H1 (cell line): ENCODE results near the gene CD200.

Source experiments
- CHD2 ChIP-seq: IDR thresholded peaks from 2 replicates; pipeline ENCODE4 v1.6.1; 2012; ENCODE audit warnings: low read length, improper control_type of control experiment
- EZH2 ChIP-seq: fragments of 200-600 bp; sonication (generic); IDR thresholded peaks from 2 replicates; pipeline ENCODE4 v1.7.1; 2012; ENCODE audit warnings: low read depth, mild to moderate bottlenecking, moderate library complexity, low read length, inconsistent platforms; ENCODE audit not compliant: severe bottlenecking
- JUND ChIP-seq: IDR thresholded peaks from 2 replicates; pipeline ENCODE4 v1.6.1; 2011; ENCODE audit warnings: mild to moderate bottlenecking, improper control_type of control experiment, low read length
- POLR2A ChIP-seq, 2 experiments: IDR thresholded peaks; 1 replicate in 1 of 2; 2 replicates in 1 of 2; pipeline ENCODE4 v1.6.1; 2011; ENCODE audit warnings: low read depth in 2 of 2, low read length in 2 of 2, mild to moderate bottlenecking in 2 of 2; ENCODE audit errors: control extremely low read depth in 1 of 2
- RAD21 ChIP-seq, 2 experiments: IDR thresholded peaks in 1 of 2; conservative IDR thresholded peaks in 1 of 2; 2 replicates each; pipeline ENCODE4 v1.6.1; 2011; ENCODE audit warnings: low read depth in 2 of 2, low read length in 2 of 2, improper control_type of control experiment in 1 of 2, inconsistent platforms in 1 of 2, mild to moderate bottlenecking in 1 of 2, moderate library complexity in 1 of 2
- ZNF274 ChIP-seq: IDR thresholded peaks from 2 replicates; pipeline ENCODE4 v1.7.0; 2012; ENCODE audit warnings: low read length, borderline replicate concordance; ENCODE audit errors: extremely low read depth
- TF ChIP-seq, protein P1 (sequence below), 3 experiments: IDR thresholded peaks; 1 replicate in 2 of 3; 2 replicates in 1 of 3; pipeline versions ENCODE4 v1.5.1 to v1.6.1; 2011; ENCODE audit warnings: low read length in 3 of 3, mild to moderate bottlenecking in 3 of 3, inconsistent platforms in 2 of 3, low read depth in 1 of 3, moderate library complexity in 1 of 3; ENCODE audit not compliant: insufficient read depth in 1 of 3; ENCODE audit errors: control extremely low read depth in 1 of 3
- TF ChIP-seq, protein P2 (sequence below): IDR thresholded peaks from 2 replicates; pipeline ENCODE4 v1.6.1; 2012; ENCODE audit warnings: inconsistent platforms

DNA sequence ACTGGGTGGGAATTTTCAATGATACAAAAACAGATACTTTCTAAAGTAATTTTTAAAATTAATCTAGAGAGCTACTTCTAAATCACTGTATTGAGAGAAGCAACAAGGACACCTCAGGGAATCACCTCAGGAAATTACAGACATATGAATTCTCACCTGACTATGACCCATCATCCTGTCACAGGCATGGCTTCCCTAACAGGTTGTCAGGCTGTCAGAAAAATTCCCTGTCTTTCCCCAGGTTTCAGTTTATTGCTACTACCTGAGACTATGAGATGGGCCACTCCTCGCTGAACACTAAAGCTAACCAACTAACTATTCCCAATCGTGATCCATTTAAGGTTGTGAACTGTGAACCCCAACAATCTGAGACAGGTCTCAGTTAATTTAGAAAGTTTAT, 66.1 kb downstream of the CD200 start:
- TF ChIP-seq ZNF274 (no peak), EZH2 (no peak), RAD21 (IDR thresholded peaks at IDR 0.05 in 1 of 2, conservative IDR thresholded peaks at IDR 0.05 in 1 of 2; ENCODE audit: low read depth in 2 of 2, low read length in 2 of 2) (no peak), POLR2A (IDR thresholded peaks at IDR 0.05; ENCODE audit: control extremely low read depth in 1 of 2, low read depth in 2 of 2, low read length in 2 of 2) (no peak), JUND (no peak), CHD2 (no peak)
- TF ChIP-seq, protein P1, sequence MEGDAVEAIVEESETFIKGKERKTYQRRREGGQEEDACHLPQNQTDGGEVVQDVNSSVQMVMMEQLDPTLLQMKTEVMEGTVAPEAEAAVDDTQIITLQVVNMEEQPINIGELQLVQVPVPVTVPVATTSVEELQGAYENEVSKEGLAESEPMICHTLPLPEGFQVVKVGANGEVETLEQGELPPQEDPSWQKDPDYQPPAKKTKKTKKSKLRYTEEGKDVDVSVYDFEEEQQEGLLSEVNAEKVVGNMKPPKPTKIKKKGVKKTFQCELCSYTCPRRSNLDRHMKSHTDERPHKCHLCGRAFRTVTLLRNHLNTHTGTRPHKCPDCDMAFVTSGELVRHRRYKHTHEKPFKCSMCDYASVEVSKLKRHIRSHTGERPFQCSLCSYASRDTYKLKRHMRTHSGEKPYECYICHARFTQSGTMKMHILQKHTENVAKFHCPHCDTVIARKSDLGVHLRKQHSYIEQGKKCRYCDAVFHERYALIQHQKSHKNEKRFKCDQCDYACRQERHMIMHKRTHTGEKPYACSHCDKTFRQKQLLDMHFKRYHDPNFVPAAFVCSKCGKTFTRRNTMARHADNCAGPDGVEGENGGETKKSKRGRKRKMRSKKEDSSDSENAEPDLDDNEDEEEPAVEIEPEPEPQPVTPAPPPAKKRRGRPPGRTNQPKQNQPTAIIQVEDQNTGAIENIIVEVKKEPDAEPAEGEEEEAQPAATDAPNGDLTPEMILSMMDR (IDR thresholded peaks at IDR 0.05; ENCODE audit: control extremely low read depth in 1 of 3, insufficient read depth in 1 of 3, low read depth in 1 of 3, low read length in 3 of 3) = no peak
- TF ChIP-seq, protein P2, sequence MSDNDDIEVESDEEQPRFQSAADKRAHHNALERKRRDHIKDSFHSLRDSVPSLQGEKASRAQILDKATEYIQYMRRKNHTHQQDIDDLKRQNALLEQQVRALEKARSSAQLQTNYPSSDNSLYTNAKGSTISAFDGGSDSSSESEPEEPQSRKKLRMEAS = no peak
